GM18870 (cell line): ENCODE measurements around the gene ZNF618.
"Not testable (repeated sequence)": the region's sequence is repeated elsewhere in the genome, so short reads cannot be mapped to it uniquely, and the experiment has no call there.

Source experiments
- ATAC-seq: cut with Tn5 transposase; IDR thresholded peaks from one replicate; pipeline ENCODE4 v1.9.1; 2021; ENCODE audit warnings: moderate library complexity; ENCODE audit not compliant: unreplicated experiment

ZNF618 gene

GRCh38 chr9:114034196-114034595 lies 158.1 kb downstream of the ZNF618 start:
- no peak for ATAC-seq

DNA sequence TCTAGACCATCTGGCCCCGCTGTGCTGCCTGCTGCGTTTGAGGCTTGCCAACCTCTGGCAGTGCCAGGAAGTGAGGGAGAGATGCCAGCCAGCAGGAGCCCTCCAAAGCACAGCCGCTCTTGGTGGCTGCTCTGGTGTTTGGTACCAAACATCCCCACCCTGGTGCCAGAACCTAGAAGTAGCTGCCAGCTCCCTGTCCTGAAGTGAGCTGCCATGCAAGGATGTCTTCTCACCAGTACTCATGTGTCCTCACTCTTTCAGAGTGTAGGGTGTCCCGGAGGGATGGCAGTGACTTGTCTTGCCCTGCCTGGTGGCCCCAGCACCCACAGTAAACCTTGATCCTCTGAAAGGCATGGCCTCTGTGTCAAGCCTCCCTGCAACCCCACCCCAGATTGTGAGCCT lies 158.6 kb downstream of the ZNF618 start:
- no peak for ATAC-seq

- no peak for ATAC-seq
These were observed 159.2 kb downstream of the ZNF618 start for GRCh38 chr9:114035221-114035844.

GRCh38 chr9:114035845-114036801 lies 160.0 kb downstream of the ZNF618 start:
- ATAC-seq, result no peak

- ATAC-seq, result no peak
These were observed 161.1 kb downstream of the ZNF618 start for GRCh38 chr9:114037249-114037648.

- ATAC-seq, result no peak
These were observed 162.0 kb downstream of the ZNF618 start for GRCh38 chr9:114037961-114038723.

GRCh38 chr9:114038724-114039313 lies 162.7 kb downstream of the ZNF618 start:
- ATAC-seq, result no peak

- no peak for ATAC-seq
These were observed 163.4 kb downstream of the ZNF618 start for GRCh38 chr9:114039484-114039883.

GRCh38 chr9:114043660-114044059 lies 167.6 kb downstream of the ZNF618 start:
- ATAC-seq, result not testable (repeated sequence)

GRCh38 chr9:114046237-114046755 lies 170.2 kb downstream of the ZNF618 start:
- no peak for ATAC-seq

DNA sequence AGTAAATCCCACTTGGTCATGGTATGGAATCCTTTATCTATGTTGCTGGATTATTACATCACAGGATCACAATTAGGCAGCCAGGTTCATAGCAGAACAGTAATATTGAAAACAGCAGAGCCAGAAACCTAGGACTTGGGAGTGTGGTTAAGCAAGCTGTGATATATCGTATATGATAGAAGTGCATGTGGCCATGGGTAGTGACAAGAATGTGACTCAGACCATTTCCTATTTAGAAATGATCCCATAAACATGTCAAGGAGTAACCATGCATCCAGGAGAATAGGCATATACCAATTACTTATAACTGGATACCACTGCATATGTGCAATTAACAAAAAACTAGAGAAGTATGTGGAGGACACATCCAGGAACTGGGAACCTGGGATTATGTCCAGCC lies 170.8 kb downstream of the ZNF618 start:
- no peak for ATAC-seq

DNA sequence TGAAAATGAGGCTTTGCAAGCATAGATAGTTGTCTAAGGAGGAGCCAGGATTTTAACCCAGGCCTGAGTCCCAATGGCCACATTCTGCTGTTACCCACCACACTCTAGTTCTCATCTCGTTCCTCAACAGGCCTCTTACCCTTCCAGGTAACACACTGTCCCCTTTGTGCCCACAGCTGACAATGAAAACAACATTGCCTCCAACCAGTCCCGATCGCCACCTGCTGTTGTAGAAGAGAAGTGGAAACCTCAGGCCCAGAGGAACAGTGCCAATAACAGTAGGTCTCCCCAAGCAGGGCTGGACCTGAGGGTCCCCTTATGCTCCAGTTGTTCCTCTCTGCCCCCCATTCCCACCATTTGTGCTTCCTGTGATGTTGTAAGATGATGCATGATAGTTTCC lies 171.6 kb downstream of the ZNF618 start:
- ATAC-seq, result no peak

GRCh38 chr9:114048533-114049415 lies 172.7 kb downstream of the ZNF618 start:
- no peak for ATAC-seq

- ATAC-seq, result no peak
These were observed 173.5 kb downstream of the ZNF618 start for GRCh38 chr9:114049441-114050225.

GRCh38 chr9:114050226-114050568 lies 174.1 kb downstream of the ZNF618 start:
- no peak for ATAC-seq

GRCh38 chr9:114050646-114051045 lies 174.5 kb downstream of the ZNF618 start:
- ATAC-seq, result no peak

GRCh38 chr9:114051281-114051680 lies 175.2 kb downstream of the ZNF618 start:
- no peak for ATAC-seq

DNA sequence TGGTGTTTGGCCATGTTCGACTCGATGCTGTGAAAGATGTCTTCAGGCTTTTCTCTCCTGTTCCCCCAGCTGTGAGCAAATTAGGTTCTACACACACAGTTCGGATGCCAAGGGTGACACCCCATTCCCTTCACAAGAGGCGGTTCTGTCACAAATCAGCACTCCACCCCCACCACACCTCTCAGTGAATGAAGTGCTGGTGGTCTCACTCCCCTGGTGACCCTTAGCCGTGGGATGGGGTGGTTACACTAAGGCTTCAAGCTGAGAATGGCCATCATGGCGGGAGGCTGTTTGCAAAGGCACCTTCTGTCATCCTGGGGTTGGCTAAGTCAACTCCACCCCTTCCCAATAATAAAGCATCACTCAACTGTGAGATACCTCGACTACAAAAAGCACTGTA lies 175.6 kb downstream of the ZNF618 start:
- ATAC-seq, result no peak
